Astrocyte of the spinal cord (primary cell): ENCODE data around the gene TMEM63C.
A peak's percentile ranks its signal among the peaks of the same experiment; 100 is the strongest.

Source experiments
- DNase-seq: peaks from one replicate; pipeline ENCODE4 v3.0.0; 2011; ENCODE audit warnings: low read depth, low spot score
- H3K4me3 ChIP-seq: 2 replicates; pipeline ENCODE4 v1.5.1; 2011; ENCODE audit warnings: low read depth, mild to moderate bottlenecking, low read length, moderate library complexity
- in situ Hi-C: cut with HindIII; loops from 2 replicates; pipeline ENCODE4 v1.10.0; 2017; ENCODE audit warnings: low sequenced_read_pairs
- TF ChIP-seq, protein P1 (sequence below): IDR thresholded peaks from 2 replicates; pipeline ENCODE4 v1.5.1; 2012; ENCODE audit warnings: low read depth, mild to moderate bottlenecking, low read length, inconsistent platforms

The TMEM63C gene

DNA sequence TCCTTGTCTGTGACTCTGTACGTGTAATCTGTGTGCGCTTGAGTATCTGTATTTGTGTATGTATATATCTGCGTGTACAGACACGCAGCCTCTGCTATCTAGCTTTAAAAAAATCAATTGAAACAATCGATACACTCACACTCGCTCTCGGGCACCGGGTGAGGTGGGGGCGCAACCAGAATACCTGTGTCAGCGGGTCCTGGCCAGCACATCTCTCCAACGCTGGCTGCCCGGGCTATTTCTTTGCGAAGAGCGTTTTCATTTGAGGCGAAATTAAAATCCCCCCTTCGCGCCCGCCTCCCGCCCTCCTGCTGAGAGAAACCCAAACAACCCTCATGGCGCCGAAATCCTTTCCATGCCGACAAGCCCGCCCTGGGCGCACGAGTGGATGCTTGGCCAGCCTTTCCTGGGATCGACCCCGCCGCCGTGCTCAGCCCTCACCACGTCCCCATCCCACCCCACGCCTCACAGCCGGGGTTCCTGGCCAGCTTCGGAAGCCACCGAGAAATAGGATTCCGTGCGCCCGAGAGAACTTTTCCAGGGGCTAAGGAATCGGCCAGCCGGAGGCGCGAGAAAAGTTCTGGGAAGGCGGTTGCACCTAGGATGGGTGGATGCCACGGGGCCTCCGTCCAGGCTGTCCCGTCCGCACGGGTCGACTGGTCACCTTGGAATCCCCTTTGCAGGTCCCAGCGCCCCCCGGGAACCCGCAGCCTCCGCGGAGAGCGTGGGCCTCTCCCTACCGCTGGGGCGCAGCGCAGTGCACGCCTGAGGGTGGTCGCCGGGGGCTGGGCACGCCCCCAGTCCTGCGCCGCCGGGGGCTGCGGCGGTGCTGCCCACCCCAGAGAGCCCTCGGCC is 41.0 kb upstream of the TMEM63C start:
- no peak overlapping the region for H3K4me3 ChIP-seq
- in situ Hi-C loops, result no loop called here
- TF ChIP-seq, protein P1, sequence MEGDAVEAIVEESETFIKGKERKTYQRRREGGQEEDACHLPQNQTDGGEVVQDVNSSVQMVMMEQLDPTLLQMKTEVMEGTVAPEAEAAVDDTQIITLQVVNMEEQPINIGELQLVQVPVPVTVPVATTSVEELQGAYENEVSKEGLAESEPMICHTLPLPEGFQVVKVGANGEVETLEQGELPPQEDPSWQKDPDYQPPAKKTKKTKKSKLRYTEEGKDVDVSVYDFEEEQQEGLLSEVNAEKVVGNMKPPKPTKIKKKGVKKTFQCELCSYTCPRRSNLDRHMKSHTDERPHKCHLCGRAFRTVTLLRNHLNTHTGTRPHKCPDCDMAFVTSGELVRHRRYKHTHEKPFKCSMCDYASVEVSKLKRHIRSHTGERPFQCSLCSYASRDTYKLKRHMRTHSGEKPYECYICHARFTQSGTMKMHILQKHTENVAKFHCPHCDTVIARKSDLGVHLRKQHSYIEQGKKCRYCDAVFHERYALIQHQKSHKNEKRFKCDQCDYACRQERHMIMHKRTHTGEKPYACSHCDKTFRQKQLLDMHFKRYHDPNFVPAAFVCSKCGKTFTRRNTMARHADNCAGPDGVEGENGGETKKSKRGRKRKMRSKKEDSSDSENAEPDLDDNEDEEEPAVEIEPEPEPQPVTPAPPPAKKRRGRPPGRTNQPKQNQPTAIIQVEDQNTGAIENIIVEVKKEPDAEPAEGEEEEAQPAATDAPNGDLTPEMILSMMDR, result no peak

DNA sequence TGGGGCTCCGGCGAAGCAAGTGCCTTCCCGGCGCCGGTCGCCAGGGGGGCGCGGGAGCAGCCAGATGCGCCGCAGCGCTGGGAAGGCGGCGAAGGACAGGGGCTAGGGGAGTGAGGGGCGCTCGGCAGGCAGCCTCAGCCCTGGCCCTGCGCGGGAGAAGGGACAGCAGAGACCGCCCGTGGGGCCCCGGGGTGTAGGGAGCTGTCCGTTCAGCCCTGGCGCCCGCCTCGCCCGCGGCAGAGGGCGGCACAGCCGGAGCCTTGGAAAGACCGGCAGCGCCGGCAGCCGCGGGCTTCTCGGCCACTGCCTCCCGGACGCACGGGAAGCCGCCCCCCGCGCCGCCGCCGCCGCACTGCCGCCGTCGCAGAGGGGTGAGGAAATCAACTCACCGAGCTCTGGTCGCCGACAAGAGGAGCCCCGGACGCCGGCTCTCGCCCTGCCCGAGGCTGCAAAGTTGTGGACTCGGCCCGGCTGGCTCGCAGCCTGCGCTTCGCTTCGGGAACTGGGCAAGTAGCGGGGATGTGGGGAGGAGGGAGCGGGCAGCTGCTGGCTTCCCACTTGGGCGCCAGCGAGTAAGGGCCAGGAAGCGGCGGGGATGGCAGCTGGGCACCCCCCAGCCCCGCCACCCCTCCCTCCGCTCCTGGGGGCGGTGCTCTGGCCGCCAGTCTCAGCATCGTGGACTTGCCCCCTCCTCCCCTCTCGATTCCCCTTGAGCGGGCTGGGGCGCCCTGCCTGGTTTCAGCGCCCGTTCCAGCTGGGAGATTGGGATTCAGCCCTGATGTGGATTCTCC is 40.2 kb upstream of the TMEM63C start, which contains the start of gene ZDHHC22:
ZDHHC22 (minus strand) TSS at position 578 of the 791 bp plus-strand sequence. CDS start 2,053 bp downstream, outside the sequence.
- TF ChIP-seq, protein P1, result peak; percentile 35
- H3K4me3 ChIP-seq, result peak within 1 kb of the TSS; percentile 15
- in situ Hi-C loops, result no loop called here
- peak; percentile 40 for DNase-seq

More for the DNA sequence above, 41.0 kb upstream of the TMEM63C start:
- DNase-seq, result no peak

DNA sequence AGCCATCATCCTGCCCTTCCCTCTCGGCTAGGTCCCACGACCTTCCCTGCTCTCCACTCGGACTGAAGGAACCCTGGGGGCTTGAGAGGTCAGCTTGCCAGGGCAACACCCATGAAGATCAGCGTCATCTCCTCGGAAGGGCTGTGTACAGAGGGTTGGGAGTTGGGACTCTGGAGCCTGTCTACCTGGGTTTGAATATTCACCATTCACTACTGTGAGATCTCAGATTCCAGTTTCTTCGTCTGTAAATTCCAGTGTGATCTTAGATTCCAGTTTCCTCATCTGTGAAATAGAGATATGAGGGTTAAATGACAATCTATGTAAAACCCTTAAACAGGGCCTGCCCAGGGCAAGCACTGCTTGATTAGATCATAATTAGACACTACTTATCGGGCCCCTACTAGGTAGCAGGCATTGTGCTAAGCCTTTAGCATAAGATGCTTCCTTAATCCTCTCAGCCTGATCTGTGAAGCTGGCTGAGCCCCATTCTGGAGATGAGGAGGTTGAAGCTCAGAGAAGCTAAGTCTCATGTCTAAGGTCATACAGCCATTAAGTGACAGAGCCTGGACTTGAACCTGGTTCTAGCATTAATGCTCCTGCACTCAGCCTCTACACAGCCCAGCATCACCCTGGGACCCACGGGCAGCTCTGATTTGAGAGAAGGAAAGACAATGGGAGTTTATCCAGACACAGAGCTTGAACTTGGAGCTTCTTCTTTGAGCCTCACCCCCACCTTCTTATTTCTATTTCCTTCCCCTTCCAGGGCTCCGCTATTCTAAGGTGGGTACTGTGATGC is 39.4 kb upstream of the TMEM63C start:
- TF ChIP-seq, protein P1, result no peak
- H3K4me3 ChIP-seq, result no peak overlapping the region
- in situ Hi-C loops, result no loop called here
- no peak for DNase-seq

DNA sequence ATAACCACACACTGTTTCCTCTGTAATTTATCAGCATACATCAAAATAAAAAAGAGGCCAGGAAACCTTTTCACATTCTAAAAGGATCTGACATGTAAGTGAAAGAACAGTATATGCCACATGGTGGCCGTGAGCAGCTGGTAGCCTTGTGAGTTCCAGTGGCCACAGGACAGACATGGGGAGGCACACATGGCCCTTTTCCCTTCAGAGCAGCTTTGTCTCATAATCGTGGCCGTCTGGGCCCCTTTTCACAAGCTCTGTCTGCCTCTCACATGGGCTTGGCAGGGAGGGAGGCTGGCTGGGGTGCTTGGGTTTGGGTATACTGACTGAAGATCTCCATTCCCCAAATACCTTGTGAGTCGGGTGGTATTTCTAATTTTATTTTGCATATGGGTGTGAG is 38.5 kb upstream of the TMEM63C start:
- in situ Hi-C loops, result no loop called here
- TF ChIP-seq, protein P1, result no peak
- no peak overlapping the region for H3K4me3 ChIP-seq
- DNase-seq, result no peak

DNA sequence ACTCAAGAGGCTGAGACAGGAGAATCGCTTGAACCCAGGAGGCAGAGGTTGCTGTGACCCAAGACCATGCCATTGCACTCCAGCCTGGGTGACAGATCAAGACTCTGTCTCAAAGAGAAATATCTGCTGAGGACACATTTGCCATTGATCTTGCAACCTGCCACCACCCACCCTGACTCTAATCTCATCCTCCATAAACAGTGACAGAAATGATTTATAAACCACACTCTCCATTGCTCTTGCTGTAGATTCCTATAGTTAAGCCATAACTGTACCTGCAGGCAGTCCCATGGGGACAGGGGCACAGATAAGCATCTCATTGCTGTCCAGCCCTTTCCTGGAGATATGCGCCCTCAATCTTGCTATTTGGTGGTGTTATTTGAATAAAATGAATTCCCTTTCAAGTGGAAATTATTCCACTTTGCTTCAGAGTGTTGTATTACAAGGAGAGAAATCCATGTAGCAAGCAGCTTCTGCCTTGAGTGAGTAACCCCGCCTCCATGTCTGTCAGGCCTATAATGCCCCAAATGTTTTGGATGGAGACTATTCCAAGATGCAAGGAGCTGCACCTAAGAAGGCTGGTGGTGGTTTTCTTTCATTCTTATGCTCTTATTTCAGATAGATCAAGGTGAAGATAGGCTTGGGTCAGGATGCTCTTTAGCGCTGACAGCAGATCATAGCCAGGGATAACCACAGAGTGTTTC is 37.0 kb upstream of the TMEM63C start:
- TF ChIP-seq, protein P1, result no peak
- DNase-seq, result no peak
- in situ Hi-C loops, result no loop called here
- H3K4me3 ChIP-seq, result no peak overlapping the region
